Activated naive CD8-positive, alpha-beta T cell (primary cell): ENCODE measurements around the gene PPP1R16B.

Experiments used
- H3K27ac Mint-ChIP-seq: one replicate; pipeline ENCODE4 v1.8.0; 2021; ENCODE audit warnings: mixed read lengths
- H3K27me3 Mint-ChIP-seq: one replicate; pipeline ENCODE4 v1.8.0; 2021; ENCODE audit warnings: mixed read lengths
- H3K36me3 Mint-ChIP-seq: one replicate; pipeline ENCODE4 v1.8.0; 2021; ENCODE audit warnings: mixed read lengths
- H3K4me1 Mint-ChIP-seq: one replicate; pipeline ENCODE4 v1.8.0; 2021; ENCODE audit warnings: low read depth, mixed read lengths
- H3K4me3 Mint-ChIP-seq: one replicate; pipeline ENCODE4 v1.8.0; 2021; ENCODE audit warnings: mild to moderate bottlenecking, mixed read lengths
- H3K9me3 Mint-ChIP-seq: one replicate; pipeline ENCODE4 v1.8.0; 2021; ENCODE audit warnings: low read depth, mixed read lengths

Gene PPP1R16B

GRCh38 chr20:38877483-38877882 is 72.0 kb downstream of the PPP1R16B start:
- Mint-ChIP-seq H3K4me3 (no peak overlapping the region), H3K4me1 (peaks cover 82% of the 10 kb centered on the region), H3K27ac (peak overlapping the region; percentile 34), H3K9me3 (no peaks in the 10 kb centered on the region), H3K36me3 (peaks cover 6% of the 10 kb centered on the region), H3K27me3 (no peaks in the 10 kb centered on the region)

GRCh38 chr20:38878866-38879265 is 73.4 kb downstream of the PPP1R16B start:
- no peak overlapping the region for H3K4me3 Mint-ChIP-seq
- H3K4me1 Mint-ChIP-seq = peaks cover 76% of the 10 kb centered on the region
- H3K9me3 Mint-ChIP-seq = no peaks in the 10 kb centered on the region
- peaks cover 8% of the 10 kb centered on the region for H3K36me3 Mint-ChIP-seq
- H3K27me3 Mint-ChIP-seq = no peaks in the 10 kb centered on the region
- H3K27ac Mint-ChIP-seq = peak overlapping the region; percentile 46

GRCh38 chr20:38880952-38881735 is 75.6 kb downstream of the PPP1R16B start:
- Mint-ChIP-seq H3K27me3 (no peaks in the 10 kb centered on the region), H3K36me3 (peaks cover 8% of the 10 kb centered on the region), H3K27ac (peak overlapping the region; percentile 28), H3K4me3 (no peak overlapping the region), H3K4me1 (peaks cover 55% of the 10 kb centered on the region), H3K9me3 (no peaks in the 10 kb centered on the region)

GRCh38 chr20:38881806-38882440 is 76.4 kb downstream of the PPP1R16B start:
- peaks cover 47% of the 10 kb centered on the region for H3K4me1 Mint-ChIP-seq
- H3K4me3 Mint-ChIP-seq = no peak overlapping the region
- no peaks in the 10 kb centered on the region for H3K27me3 Mint-ChIP-seq
- H3K9me3 Mint-ChIP-seq = no peaks in the 10 kb centered on the region
- peak overlapping the region; percentile 87 for H3K27ac Mint-ChIP-seq
- H3K36me3 Mint-ChIP-seq = peaks cover 10% of the 10 kb centered on the region

- no peaks in the 10 kb centered on the region for H3K27me3 Mint-ChIP-seq
- peak overlapping the region; percentile 36 for H3K4me3 Mint-ChIP-seq
- peaks cover 45% of the 10 kb centered on the region for H3K4me1 Mint-ChIP-seq
- peaks cover 10% of the 10 kb centered on the region for H3K36me3 Mint-ChIP-seq
- no peaks in the 10 kb centered on the region for H3K9me3 Mint-ChIP-seq
- H3K27ac Mint-ChIP-seq = peak overlapping the region; percentile 87
Observed at GRCh38 chr20:38882600-38882999, 77.1 kb downstream of the PPP1R16B start.

GRCh38 chr20:38883081-38883980 is 77.8 kb downstream of the PPP1R16B start:
- Mint-ChIP-seq H3K36me3 (peaks cover 9% of the 10 kb centered on the region), H3K9me3 (no peaks in the 10 kb centered on the region), H3K4me3 (no peak overlapping the region), H3K27me3 (no peaks in the 10 kb centered on the region), H3K4me1 (peaks cover 39% of the 10 kb centered on the region), H3K27ac (peak overlapping the region; percentile 87)

- peaks cover 9% of the 10 kb centered on the region for H3K36me3 Mint-ChIP-seq
- H3K4me3 Mint-ChIP-seq = no peak overlapping the region
- no peaks in the 10 kb centered on the region for H3K27me3 Mint-ChIP-seq
- H3K9me3 Mint-ChIP-seq = no peaks in the 10 kb centered on the region
- H3K4me1 Mint-ChIP-seq = peaks cover 32% of the 10 kb centered on the region
- no peak overlapping the region for H3K27ac Mint-ChIP-seq
Observed at GRCh38 chr20:38883981-38884733, 78.7 kb downstream of the PPP1R16B start.

- H3K27me3 Mint-ChIP-seq = no peaks in the 10 kb centered on the region
- H3K4me1 Mint-ChIP-seq = peaks cover 35% of the 10 kb centered on the region
- H3K36me3 Mint-ChIP-seq = peaks cover 11% of the 10 kb centered on the region
- no peak overlapping the region for H3K4me3 Mint-ChIP-seq
- H3K9me3 Mint-ChIP-seq = no peaks in the 10 kb centered on the region
- no peak overlapping the region for H3K27ac Mint-ChIP-seq
Observed at GRCh38 chr20:38885357-38885756, 79.9 kb downstream of the PPP1R16B start.

GRCh38 chr20:38888059-38888831 is 82.7 kb downstream of the PPP1R16B start:
- Mint-ChIP-seq H3K27me3 (no peaks in the 10 kb centered on the region), H3K9me3 (no peaks in the 10 kb centered on the region), H3K36me3 (peaks cover 6% of the 10 kb centered on the region), H3K27ac (peak overlapping the region; percentile 28), H3K4me1 (peaks cover 27% of the 10 kb centered on the region), H3K4me3 (no peak overlapping the region)

- no peaks in the 10 kb centered on the region for H3K9me3 Mint-ChIP-seq
- H3K36me3 Mint-ChIP-seq = peaks cover 6% of the 10 kb centered on the region
- H3K4me1 Mint-ChIP-seq = peaks cover 32% of the 10 kb centered on the region
- H3K27ac Mint-ChIP-seq = peak overlapping the region; percentile 54
- H3K27me3 Mint-ChIP-seq = no peaks in the 10 kb centered on the region
- H3K4me3 Mint-ChIP-seq = no peak overlapping the region
Observed at GRCh38 chr20:38889050-38889449, 83.6 kb downstream of the PPP1R16B start.

GRCh38 chr20:38889792-38890496 is 84.4 kb downstream of the PPP1R16B start:
- Mint-ChIP-seq H3K36me3 (peaks cover 6% of the 10 kb centered on the region), H3K9me3 (no peaks in the 10 kb centered on the region), H3K4me1 (peaks cover 37% of the 10 kb centered on the region), H3K27ac (peak overlapping the region; percentile 90), H3K27me3 (no peaks in the 10 kb centered on the region), H3K4me3 (peak overlapping the region; percentile 9)

GRCh38 chr20:38890497-38890818 is 85.0 kb downstream of the PPP1R16B start:
- no peaks in the 10 kb centered on the region for H3K27me3 Mint-ChIP-seq

More at GRCh38 chr20:38890497-38890818, 85.0 kb downstream of the PPP1R16B start:
- Mint-ChIP-seq H3K4me1 (peaks cover 37% of the 10 kb centered on the region), H3K9me3 (no peaks in the 10 kb centered on the region), H3K27ac (peak overlapping the region; percentile 90), H3K36me3 (peaks cover 6% of the 10 kb centered on the region), H3K4me3 (peak overlapping the region; percentile 9)
